Measurements from ENCODE around the gene MEX3C. TPM values are rescaled to one million over a fixed set of nuclear protein-coding genes. Genes with fewer than 3 reads are reported as not detected.

MEX3C gene
- total RNA-seq (2014; rRNA removed; shearing (Covaris generic)), result 44.5 and 50.7 TPM in 2 replicates
- 14.5 and 15.2 TPM in 2 replicates for polyA plus RNA-seq (2016; fragmentation: Nextera tagmentation; extraction: Ambion mirVana)

GRCh38 chr18:51197661-51198424, at the start of gene MEX3C:
Gene MEX3C, minus strand, starts transcription at chr18:51197681. Its CDS starts 361 bp downstream, at chr18:51197320.
- Histone ChIP-seq H3K9ac (peak within 1 kb of the TSS; percentile 98), H3K27me3 (replicated peaks; ENCODE audit: insufficient read depth) (no peaks in the 10 kb centered on the region), H3F3A (ENCODE audit: insufficient read depth) (peaks cover 23% of the 10 kb centered on the region), H3K36me3 (ENCODE audit: low read depth) (no peaks in the 10 kb centered on the region), H3K4me2 (ENCODE audit: unreplicated experiment) (peak within 1 kb of the TSS; percentile 89), H2AFZ (peak within 1 kb of the TSS; percentile 90), H3K9me2 (ENCODE audit: insufficient read depth) (no peaks in the 10 kb centered on the region), H3K4me3 (peak within 1 kb of the TSS; percentile 94), H3K9me3 (ENCODE audit: low read depth) (no peaks in the 10 kb centered on the region), H3K27ac (peak within 1 kb of the TSS; percentile 95), H4K20me1 (ENCODE audit: insufficient read depth) (peaks cover 19% of the 10 kb centered on the region; the same call in 1 of the 2 replicates), H3K4me1 (ENCODE audit: insufficient read depth) (peaks cover 24% of the 10 kb centered on the region), H3K79me2 (ENCODE audit: insufficient read depth) (peaks cover 39% of the 10 kb centered on the region)
- peak; percentile 100 for DNase-seq
- TF ChIP-seq EZH2 (IDR thresholded peaks at IDR 0.05; ENCODE audit: insufficient read depth, poor library complexity, severe bottlenecking) (no peak), EZH2phosphoT487 (IDR thresholded peaks at IDR 0.05; ENCODE audit: insufficient read depth, low read depth) (no peak)
- WGBS, 2 experiments (ENCODE audit: low coverage in 1 of 2, low lambda C conversion rate in 2 of 2, missing lambda C conversion rate in 2 of 2), result 1 to 2% methylated on average over 44 to 51 of the region's 51 CpGs
- in situ Hi-C loops (cut with MboI), result no loop called here

- in situ Hi-C loops (cut with MboI), result no loop called here
- H2AFZ ChIP-seq, result no peak overlapping the region
- H3K9ac ChIP-seq, result no peak overlapping the region
- H3K9me3 ChIP-seq (ENCODE audit: low read depth), result no peaks in the 10 kb centered on the region
- H3K4me2 ChIP-seq (ENCODE audit: unreplicated experiment), result no peak overlapping the region
- no peak overlapping the region for H3K27ac ChIP-seq
- H3K27me3 ChIP-seq (replicated peaks; ENCODE audit: insufficient read depth), result no peaks in the 10 kb centered on the region
- TF ChIP-seq EZH2phosphoT487 (IDR thresholded peaks at IDR 0.05; ENCODE audit: insufficient read depth, low read depth) (no peak), EZH2 (IDR thresholded peaks at IDR 0.05; ENCODE audit: insufficient read depth, poor library complexity, severe bottlenecking) (no peak)
- H3K4me1 ChIP-seq (ENCODE audit: insufficient read depth), result no peaks in the 10 kb centered on the region
- H3K79me2 ChIP-seq (ENCODE audit: insufficient read depth), result no peaks in the 10 kb centered on the region
- H4K20me1 ChIP-seq (ENCODE audit: insufficient read depth), result no peaks in the 10 kb centered on the region
- H3K36me3 ChIP-seq (ENCODE audit: low read depth), result no peaks in the 10 kb centered on the region
- no peak for DNase-seq
- 21 to 27% methylated on average over 3 of the region's 3 CpGs for WGBS, 2 experiments (ENCODE audit: low coverage in 1 of 2, low lambda C conversion rate in 2 of 2, missing lambda C conversion rate in 2 of 2)
- H3F3A ChIP-seq (ENCODE audit: insufficient read depth), result no peaks in the 10 kb centered on the region
- H3K9me2 ChIP-seq (ENCODE audit: insufficient read depth), result no peaks in the 10 kb centered on the region
- no peak overlapping the region for H3K4me3 ChIP-seq
Observed at GRCh38 chr18:51241226-51241625, 43.7 kb upstream of the MEX3C start.

DNA sequence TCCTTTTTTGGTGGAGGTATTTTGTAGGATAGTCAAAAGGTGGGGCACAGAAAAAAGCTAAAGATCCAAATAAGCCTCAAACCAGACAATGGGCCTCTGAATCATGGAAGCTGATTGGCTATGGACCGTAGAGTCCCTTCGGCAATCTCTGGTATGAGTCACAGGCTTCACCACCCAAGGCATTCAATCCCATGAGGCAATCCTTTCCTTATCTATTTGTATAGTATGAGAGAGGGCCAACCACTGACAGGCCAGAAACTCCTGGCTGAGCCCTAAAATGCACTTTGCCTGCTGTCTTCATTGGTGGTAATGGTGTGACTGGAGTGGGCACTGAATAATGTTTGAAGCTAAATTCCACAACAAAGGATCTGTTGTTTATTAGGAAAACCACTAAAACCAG, 38.7 kb upstream of the MEX3C start:
- Histone ChIP-seq H3F3A (ENCODE audit: insufficient read depth) (no peaks in the 10 kb centered on the region), H3K36me3 (ENCODE audit: low read depth) (no peaks in the 10 kb centered on the region), H3K9me2 (ENCODE audit: insufficient read depth) (no peaks in the 10 kb centered on the region), H3K27me3 (replicated peaks; ENCODE audit: insufficient read depth) (peaks cover 7% of the 10 kb centered on the region; the same call in 1 of the 2 replicates), H3K4me1 (ENCODE audit: insufficient read depth) (no peaks in the 10 kb centered on the region), H3K9me3 (ENCODE audit: low read depth) (no peaks in the 10 kb centered on the region), H3K4me3 (no peak overlapping the region), H2AFZ (no peak overlapping the region), H3K79me2 (ENCODE audit: insufficient read depth) (no peaks in the 10 kb centered on the region), H4K20me1 (ENCODE audit: insufficient read depth) (no peaks in the 10 kb centered on the region), H3K4me2 (ENCODE audit: unreplicated experiment) (no peak overlapping the region), H3K27ac (no peak overlapping the region), H3K9ac (no peak overlapping the region)
- 50 to 73% methylated on average over 2 of the region's 2 CpGs for WGBS, 2 experiments (ENCODE audit: low coverage in 1 of 2, low lambda C conversion rate in 2 of 2, missing lambda C conversion rate in 2 of 2)
- DNase-seq, result peak; percentile 42
- in situ Hi-C loops (cut with MboI), result no loop called here
- TF ChIP-seq EZH2 (IDR thresholded peaks at IDR 0.05; ENCODE audit: insufficient read depth, poor library complexity, severe bottlenecking) (no peak), EZH2phosphoT487 (IDR thresholded peaks at IDR 0.05; ENCODE audit: insufficient read depth, low read depth) (no peak)

DNA sequence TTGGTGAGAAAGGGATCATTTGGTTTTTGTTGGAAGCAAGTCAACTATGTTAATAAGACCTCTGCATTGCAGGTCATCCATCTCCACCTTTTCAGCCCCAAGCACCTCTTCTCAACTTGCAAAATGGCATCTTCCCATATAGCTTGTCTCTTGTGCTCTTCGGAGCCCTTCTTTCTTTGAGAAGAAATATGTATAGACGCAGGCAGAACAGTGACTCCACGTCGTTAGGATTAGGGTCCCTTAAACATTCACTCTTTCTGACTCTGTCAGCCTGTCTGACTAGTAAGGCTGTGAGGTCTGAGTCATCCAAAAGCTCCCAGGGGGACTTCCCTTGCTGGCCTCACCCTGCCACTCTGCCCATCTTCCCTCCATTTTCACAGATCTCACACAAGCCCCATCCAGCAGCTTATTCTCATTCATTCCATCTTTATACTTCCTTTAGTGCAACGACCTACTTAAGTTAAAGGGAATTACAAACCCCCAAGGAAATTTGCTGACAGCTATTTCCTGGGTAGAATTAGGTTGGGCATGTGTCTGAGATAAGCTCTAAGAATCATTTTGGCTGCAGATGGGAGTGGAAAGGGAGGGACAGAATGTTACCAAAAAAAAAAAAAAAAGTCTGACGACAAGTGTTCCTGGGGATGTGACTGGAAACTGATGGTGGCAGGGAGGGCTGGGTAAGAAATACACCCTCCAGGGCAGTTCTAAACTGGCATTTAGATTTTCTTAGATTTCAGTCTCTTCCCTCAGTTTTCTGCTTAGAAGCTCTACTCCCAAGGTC, 37.7 kb upstream of the MEX3C start:
- Histone ChIP-seq H3K9me3 (ENCODE audit: low read depth) (no peaks in the 10 kb centered on the region), H4K20me1 (ENCODE audit: insufficient read depth) (no peaks in the 10 kb centered on the region), H3K79me2 (ENCODE audit: insufficient read depth) (no peaks in the 10 kb centered on the region), H3K27ac (no peak overlapping the region), H3K4me2 (ENCODE audit: unreplicated experiment) (no peak overlapping the region), H3K4me1 (ENCODE audit: insufficient read depth) (no peaks in the 10 kb centered on the region), H3K9me2 (ENCODE audit: insufficient read depth) (no peaks in the 10 kb centered on the region), H3F3A (ENCODE audit: insufficient read depth) (no peaks in the 10 kb centered on the region), H3K27me3 (replicated peaks; ENCODE audit: insufficient read depth) (peaks cover 7% of the 10 kb centered on the region; the same call in 1 of the 2 replicates), H3K36me3 (ENCODE audit: low read depth) (no peaks in the 10 kb centered on the region), H3K9ac (no peak overlapping the region), H3K4me3 (no peak overlapping the region), H2AFZ (no peak overlapping the region)
- 30 to 31% methylated on average over 6 of the region's 6 CpGs for WGBS, 2 experiments (ENCODE audit: low coverage in 1 of 2, low lambda C conversion rate in 2 of 2, missing lambda C conversion rate in 2 of 2)
- peak; percentile 17 for DNase-seq
- in situ Hi-C loops (cut with MboI), result no loop called here
- TF ChIP-seq EZH2 (IDR thresholded peaks at IDR 0.05; ENCODE audit: insufficient read depth, poor library complexity, severe bottlenecking), result no peak
- no peak for TF ChIP-seq EZH2phosphoT487 (IDR thresholded peaks at IDR 0.05; ENCODE audit: insufficient read depth, low read depth)

Measured in GM23248 (cell line).